Endothelial cell of umbilical vein (primary cell): Measurements from ENCODE around the gene SLC17A9. TPM values are rescaled to one million over a fixed set of nuclear protein-coding genes. Genes with fewer than 3 reads are reported as not detected.

ENCODE experiments used
- BruUV-seq: library from RNA; stranded (reverse); fragments of 400-500 nt; replicated peaks from 2 replicates; lab custom pipeline; 2021; lab: Mats Ljungman, UMichigan
- CTCF ChIA-PET: fragments of 300-600, 350-600 bp; sonication (Branson Sonifier 250); formaldehyde crosslinking; loops from one replicate; lab custom pipeline; 2021; ENCODE audit warnings: antibody characterized with exemption, inconsistent platforms; lab: Charles Lee
- POLR2A ChIA-PET: fragments of 300-600, 350-600 bp; sonication (Branson Sonifier 250); formaldehyde crosslinking; loops from one replicate; lab custom pipeline; 2021; ENCODE audit warnings: antibody characterized with exemption, inconsistent platforms; lab: Charles Lee
- DNase-seq: peaks from one replicate; pipeline ENCODE4 v3.0.0-alpha.2; 2011; ENCODE audit warnings: low read depth, low spot score
- FAIRE-seq: peaks from 2 replicates; lab custom pipeline; 2011; peaks lifted over from hg19 to GRCh38; lab: Jason Lieb, UNC
- H2AFZ ChIP-seq: 2 replicates; pipeline ENCODE4 v1.6.0; 2012; ENCODE audit warnings: low read depth, low read length, control low read depth, inconsistent platforms
- H3K27ac ChIP-seq: 2 replicates; pipeline ENCODE4 v1.5.1; 2011; ENCODE audit warnings: low read depth, mild to moderate bottlenecking, control low read depth, low read length, moderate library complexity; ENCODE audit not compliant: insufficient read depth
- H3K27me3 ChIP-seq, 2 experiments: 2 replicates each; pipeline versions ENCODE4 v1.6.0 to v1.6.1; 2011; ENCODE audit warnings: low read length in 2 of 2, mixed read lengths in 1 of 2; ENCODE audit not compliant: control insufficient read depth in 2 of 2, insufficient read depth in 2 of 2
- H3K36me3 ChIP-seq, 2 experiments: 2 replicates in 1 of 2; 3 replicates in 1 of 2; pipeline ENCODE4 v1.5.1; 2011; ENCODE audit warnings: low read length in 2 of 2, mild to moderate bottlenecking in 1 of 2, moderate library complexity in 1 of 2; ENCODE audit not compliant: control insufficient read depth in 2 of 2, insufficient read depth in 2 of 2; ENCODE audit errors: extremely low read depth in 1 of 2
- H3K4me1 ChIP-seq: 3 replicates; pipeline ENCODE4 v1.5.1; 2011; ENCODE audit warnings: mild to moderate bottlenecking, low read length; ENCODE audit not compliant: control insufficient read depth, insufficient read depth; ENCODE audit errors: extremely low read depth
- H3K4me2 ChIP-seq: 2 replicates; pipeline ENCODE4 v1.6.1; 2011; ENCODE audit warnings: low read length, control low read depth, mixed read lengths; ENCODE audit not compliant: insufficient read depth
- H3K4me3 ChIP-seq, 3 experiments: fragments of 200-600 bp in 1 of 3; sonication (generic), shearing (Covaris generic) in 1 of 3; replicated peaks in 1 of 3; 2 replicates each; pipeline ENCODE4 v1.5.1; 2011 to 2016; ENCODE audit warnings: control low read depth in 3 of 3, low read length in 3 of 3, mild to moderate bottlenecking in 2 of 3, inconsistent platforms in 1 of 3, low read depth in 1 of 3, moderate library complexity in 1 of 3; ENCODE audit not compliant: insufficient read depth in 1 of 3
- H3K79me2 ChIP-seq: 2 replicates; pipeline ENCODE4 v1.6.0; 2012; ENCODE audit warnings: low read length, inconsistent platforms; ENCODE audit not compliant: control insufficient read depth, insufficient read depth
- H3K9ac ChIP-seq: replicated peaks from 2 replicates; pipeline ENCODE3; 2011; ENCODE audit warnings: low read length, control low read depth; ENCODE audit not compliant: insufficient read depth; ENCODE audit errors: extremely low read depth
- H3K9me1 ChIP-seq: replicated peaks from 3 replicates; pipeline ENCODE4 v1.6.0; 2011; ENCODE audit warnings: mild to moderate bottlenecking, low read length; ENCODE audit not compliant: control insufficient read depth, insufficient read depth; ENCODE audit errors: extremely low read depth
- H3K9me3 ChIP-seq: replicated peaks from 2 replicates; pipeline ENCODE4 v1.5.1; 2012; ENCODE audit warnings: low read length, inconsistent platforms; ENCODE audit not compliant: control insufficient read depth, insufficient read depth
- H4K20me1 ChIP-seq: replicated peaks from 2 replicates; pipeline ENCODE3; 2011; ENCODE audit warnings: mild to moderate bottlenecking, low read length; ENCODE audit not compliant: control insufficient read depth, insufficient read depth; ENCODE audit errors: extremely low read depth
- CTCF ChIP-seq, 2 donors: IDR thresholded peaks; 1 replicate in 1 of 2; 2 replicates in 1 of 2; pipeline ENCODE4 v1.5.1; 2011; ENCODE audit warnings: low read length in 2 of 2, mild to moderate bottlenecking in 2 of 2, moderate library complexity in 2 of 2, control low read depth in 1 of 2, inconsistent platforms in 1 of 2, low read depth in 1 of 2; ENCODE audit not compliant: insufficient read depth in 1 of 2; ENCODE audit errors: extremely low read depth in 1 of 2
- EZH2 ChIP-seq: IDR thresholded peaks from 2 replicates; pipeline ENCODE4 v1.6.1; 2012; ENCODE audit warnings: borderline replicate concordance, low read depth, mild to moderate bottlenecking, moderate library complexity, low read length, inconsistent platforms; ENCODE audit not compliant: severe bottlenecking
- FOS ChIP-seq: IDR thresholded peaks from 2 replicates; pipeline ENCODE4 v1.6.1; 2011; ENCODE audit warnings: mild to moderate bottlenecking, low read length, moderate library complexity, borderline replicate concordance; ENCODE audit not compliant: insufficient read depth
- GATA2 ChIP-seq: IDR thresholded peaks from 2 replicates; pipeline ENCODE4 v1.7.0; 2011; ENCODE audit warnings: low read depth, mild to moderate bottlenecking, moderate library complexity, mixed read lengths, low read length; ENCODE audit not compliant: insufficient read length, insufficient read depth
- JUN ChIP-seq: IDR thresholded peaks from 2 replicates; pipeline ENCODE4 v1.6.1; 2011; ENCODE audit warnings: borderline replicate concordance, low read depth; ENCODE audit not compliant: insufficient read length, insufficient read depth
- MAX ChIP-seq: IDR thresholded peaks from 2 replicates; pipeline ENCODE4 v1.6.1; 2011; ENCODE audit not compliant: insufficient read depth, insufficient read length
- MYC ChIP-seq: IDR thresholded peaks from one replicate; pipeline ENCODE4 v1.6.1; 2011; ENCODE audit warnings: mild to moderate bottlenecking, low read depth, low read length
- POLR2A ChIP-seq: IDR thresholded peaks from 2 replicates; pipeline ENCODE4 v1.6.1; 2012; ENCODE audit warnings: low read depth, mild to moderate bottlenecking, control low read depth, low read length
- POLR2AphosphoS5 ChIP-seq: IDR thresholded peaks from 2 replicates; pipeline ENCODE4 v1.6.1; 2012; ENCODE audit warnings: low read depth, mild to moderate bottlenecking, control low read depth, low read length, moderate library complexity; ENCODE audit not compliant: insufficient read depth
- dilution Hi-C: fragments of 300-500 bp; cut with MboI; formaldehyde crosslinking; loops from one replicate; pipeline ENCODE4 v1.15.0; 2019; ENCODE audit warnings: low sequenced_read_pairs; ENCODE audit not compliant: extremely low pct_ligation_motif_present
- intact Hi-C: fragments of 100-400 bp; cut with micrococcal nuclease; formaldehyde crosslinking; loops from one replicate; pipeline ENCODE4 v1.10.0; 2022
- polyA plus RNA-seq, 4 experiments: library from polyadenylated mRNA; depleted of rRNA in 3 of 4; stranded (reverse) in 3 of 4; unstranded in 1 of 4; fragments of >200 nt; gene quantifications; 2 replicates each; pipeline versions ENCODE4 v1.2.1 to v1.2.3, GENCODE V29; 2011 to 2012; ENCODE audit warnings: missing spikeins in 1 of 4
- total RNA-seq: library from RNA; stranded (reverse); gene quantifications from 2 replicates; pipeline ENCODE4 v1.2.3, GENCODE V29; 2021

Gene SLC17A9
- total and polyA plus RNA-seq, 2 donors (not counting 3 experiments of a cell fraction or from before 2014, with no cell fraction given), result 38.2 to 44.5 TPM

DNA sequence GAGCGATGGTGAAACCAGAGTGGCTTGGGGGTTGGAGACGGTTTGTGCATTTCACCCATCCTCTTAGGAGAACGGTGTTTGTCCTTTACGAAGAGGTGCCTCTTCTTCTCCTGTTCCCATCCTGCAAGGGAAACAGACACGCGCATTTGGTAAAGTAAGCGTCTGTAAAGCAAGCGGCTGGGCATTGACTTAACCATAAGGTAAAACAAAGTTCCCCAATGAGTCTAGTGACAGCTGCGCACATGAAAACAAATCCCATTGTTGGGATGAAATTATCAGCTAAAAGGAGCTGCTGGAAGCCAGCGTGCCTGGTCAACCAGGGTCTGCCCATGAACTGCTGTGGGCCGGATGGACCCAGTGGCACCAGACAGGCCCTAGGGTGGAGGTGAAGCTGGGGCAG, 48.4 kb downstream of the SLC17A9 start:
- H3K9me1 ChIP-seq, result no peaks in the 10 kb centered on the region
- H3K79me2 ChIP-seq, result no peaks in the 10 kb centered on the region
- peaks cover 41 to 50% of the 10 kb centered on the region in 2 experiments for H3K27me3 ChIP-seq
- no peaks in the 10 kb centered on the region for H3K4me1 ChIP-seq
- TF ChIP-seq MYC, result no peak
- no peak for TF ChIP-seq MAX
- no peak for TF ChIP-seq POLR2AphosphoS5
- TF ChIP-seq FOS, result no peak
- no peak for TF ChIP-seq CTCF (IDR thresholded peaks at IDR 0.05; ENCODE audit: extremely low read depth in 1 of 2, insufficient read depth in 1 of 2, low read depth in 1 of 2, low read length in 2 of 2)
- TF ChIP-seq GATA2, result no peak
- TF ChIP-seq EZH2, result no peak
- TF ChIP-seq JUN, result no peak
- TF ChIP-seq POLR2A, result no peak
- ChIA-PET CTCF (no interaction called here), POLR2A (no interaction called here)
- H3K9ac ChIP-seq, result no peak overlapping the region
- no peaks in the 10 kb centered on the region for H3K9me3 ChIP-seq
- H3K4me2 ChIP-seq, result no peak overlapping the region
- FAIRE-seq, result no peak
- no peak overlapping the region for H3K4me3 ChIP-seq
- H4K20me1 ChIP-seq, result no peaks in the 10 kb centered on the region
- DNase-seq, result no peak
- no peak overlapping the region for H2AFZ ChIP-seq
- H3K36me3 ChIP-seq, result no peaks in the 10 kb centered on the region
- intact Hi-C loops, result no loop called here
- BruUV-seq, result no TSS peak
- H3K27ac ChIP-seq, result no peak overlapping the region
- dilution Hi-C loops, result no loop called here
